GM19468 (cell line): Measurements from ENCODE around the gene NKAPL.
A peak's percentile ranks its signal among the peaks of the same experiment; 100 is the strongest.

Source experiments
- ATAC-seq: cut with Tn5 transposase; IDR thresholded peaks from one replicate; pipeline ENCODE4 v1.9.1; 2021; ENCODE audit warnings: mild to moderate bottlenecking, moderate library complexity, moderate number of reproducible peaks; ENCODE audit not compliant: unreplicated experiment; ENCODE audit errors: extremely low read depth

The NKAPL gene

GRCh38 chr6:28243946-28244345 lies 15.2 kb upstream of the NKAPL start:
- ATAC-seq = no peak

DNA sequence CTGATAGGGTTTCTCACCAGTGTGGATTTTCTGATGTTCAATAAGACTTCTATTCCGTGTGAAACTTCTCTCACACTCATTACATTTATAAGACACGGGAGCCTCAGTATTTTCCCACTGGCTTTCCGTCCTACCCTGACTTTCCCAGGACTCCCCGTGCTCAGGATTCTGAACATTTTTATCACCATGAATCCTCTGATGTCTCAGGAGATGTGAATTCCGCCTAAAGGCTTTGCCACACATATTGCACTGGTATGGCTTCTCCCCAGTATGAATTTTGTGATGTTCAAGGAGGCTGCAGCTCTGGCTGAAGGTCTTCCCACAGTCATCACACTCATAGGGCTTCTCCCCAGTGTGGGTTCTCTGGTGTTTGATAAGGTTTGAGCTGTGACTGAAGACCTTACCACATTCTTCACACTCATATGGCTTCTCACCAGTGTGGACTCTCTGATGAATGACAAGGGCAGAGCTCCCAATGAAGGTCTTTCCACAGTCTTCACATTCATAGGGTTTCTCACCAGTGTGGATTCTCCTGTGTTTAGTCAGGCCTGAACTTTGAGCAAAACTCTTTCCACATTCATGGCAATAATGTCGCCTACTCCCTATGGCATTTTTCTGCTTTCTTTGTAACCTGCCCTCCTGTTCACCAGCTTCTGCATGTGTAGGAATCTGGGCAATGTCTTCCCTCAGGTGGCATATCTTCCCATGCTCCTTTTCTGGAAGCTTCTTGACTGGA lies 13.7 kb upstream of the NKAPL start:
- no peak for ATAC-seq

DNA sequence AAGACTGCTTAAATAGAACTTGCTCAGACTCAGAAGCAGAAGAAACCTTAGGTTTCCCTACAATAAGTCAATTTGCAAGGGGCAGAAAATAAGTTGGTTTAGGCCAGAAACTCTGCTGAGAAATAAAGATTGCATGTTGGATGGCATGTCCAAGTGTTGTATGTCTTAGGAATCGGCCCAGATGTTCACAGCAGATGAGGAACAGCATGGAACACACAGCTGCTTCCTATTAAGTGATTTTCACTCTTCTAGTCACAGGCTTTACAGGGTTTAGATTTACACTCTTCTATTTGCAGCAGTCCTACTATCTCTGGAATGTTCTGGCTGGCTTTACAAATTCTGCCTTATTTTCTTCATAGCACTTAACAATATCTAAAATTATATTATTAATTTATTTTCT lies 10.2 kb upstream of the NKAPL start:
- ATAC-seq = no peak

GRCh38 chr6:28250747-28251146 lies 8.3 kb upstream of the NKAPL start:
- no peak for ATAC-seq

DNA sequence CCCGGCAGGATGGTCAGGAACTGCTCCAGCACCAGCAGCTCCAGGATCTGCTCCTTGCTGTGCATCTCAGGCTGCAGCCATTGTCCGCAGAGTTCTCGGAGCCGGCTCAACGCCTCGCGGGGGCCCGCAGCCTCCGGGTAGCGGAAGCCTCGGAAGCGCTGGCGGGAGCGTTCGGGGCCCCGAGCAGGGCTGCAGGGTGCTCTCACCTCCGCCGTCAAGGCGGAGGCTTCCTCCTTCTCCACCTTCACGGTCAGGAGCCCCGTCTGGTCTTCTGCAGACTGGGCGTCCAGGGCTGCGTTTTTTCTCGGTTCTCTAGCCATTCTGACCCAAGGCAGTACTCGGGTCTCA lies 7.5 kb upstream of the NKAPL start:
- no peak for ATAC-seq

- no peak for ATAC-seq
Observed at GRCh38 chr6:28252009-28252975, 6.8 kb upstream of the NKAPL start, which contains the start of gene ZKSCAN4. Gene ZKSCAN4 (minus strand): TSS chr6:28252269. CDS start chr6:28251980, 289 bp downstream.

GRCh38 chr6:28254121-28254519 lies 5.0 kb upstream of the NKAPL start:
- no peak for ATAC-seq

DNA sequence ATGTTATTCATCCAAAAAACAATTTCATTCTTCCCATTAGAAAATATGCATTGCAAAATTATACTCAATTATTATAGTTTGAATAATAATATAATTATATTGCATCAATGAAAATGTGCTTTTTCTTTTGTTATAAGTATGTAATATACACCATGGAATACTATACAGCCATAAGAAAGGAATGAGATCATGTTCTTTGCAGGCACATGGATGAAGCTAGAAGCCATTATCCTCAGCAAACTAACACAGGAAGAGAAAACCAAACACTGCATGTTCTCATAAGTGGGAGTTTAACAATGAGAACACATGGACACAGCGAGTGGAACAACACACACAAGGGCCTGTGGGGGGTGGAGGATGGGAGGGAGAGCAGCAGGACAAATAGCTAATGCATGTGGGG lies 2.1 kb upstream of the NKAPL start:
- no peak for ATAC-seq

GRCh38 chr6:28263922-28264321 lies 4.8 kb downstream of the NKAPL start:
- ATAC-seq = no peak

GRCh38 chr6:28264834-28265401 lies 5.8 kb downstream of the NKAPL start:
- no peak for ATAC-seq

DNA sequence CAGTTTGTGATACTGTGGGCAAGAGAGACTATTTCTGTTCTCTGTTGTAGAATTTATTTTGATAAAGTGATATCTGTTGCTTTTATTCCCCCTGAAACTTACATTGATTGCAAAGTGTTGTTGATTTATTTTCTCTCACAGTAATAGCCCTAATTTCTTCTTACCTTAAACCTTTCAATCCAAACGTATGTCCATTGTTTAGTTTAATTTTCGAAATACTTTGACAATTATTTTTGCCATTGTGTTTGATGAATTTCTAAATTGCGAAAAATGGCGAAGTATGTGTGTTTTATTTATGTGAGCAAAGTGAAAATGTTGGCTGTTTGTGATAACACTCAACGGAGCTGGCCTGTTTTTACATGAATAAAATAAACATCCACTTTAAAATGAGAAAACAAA lies 7.5 kb downstream of the NKAPL start:
- no peak for ATAC-seq

DNA sequence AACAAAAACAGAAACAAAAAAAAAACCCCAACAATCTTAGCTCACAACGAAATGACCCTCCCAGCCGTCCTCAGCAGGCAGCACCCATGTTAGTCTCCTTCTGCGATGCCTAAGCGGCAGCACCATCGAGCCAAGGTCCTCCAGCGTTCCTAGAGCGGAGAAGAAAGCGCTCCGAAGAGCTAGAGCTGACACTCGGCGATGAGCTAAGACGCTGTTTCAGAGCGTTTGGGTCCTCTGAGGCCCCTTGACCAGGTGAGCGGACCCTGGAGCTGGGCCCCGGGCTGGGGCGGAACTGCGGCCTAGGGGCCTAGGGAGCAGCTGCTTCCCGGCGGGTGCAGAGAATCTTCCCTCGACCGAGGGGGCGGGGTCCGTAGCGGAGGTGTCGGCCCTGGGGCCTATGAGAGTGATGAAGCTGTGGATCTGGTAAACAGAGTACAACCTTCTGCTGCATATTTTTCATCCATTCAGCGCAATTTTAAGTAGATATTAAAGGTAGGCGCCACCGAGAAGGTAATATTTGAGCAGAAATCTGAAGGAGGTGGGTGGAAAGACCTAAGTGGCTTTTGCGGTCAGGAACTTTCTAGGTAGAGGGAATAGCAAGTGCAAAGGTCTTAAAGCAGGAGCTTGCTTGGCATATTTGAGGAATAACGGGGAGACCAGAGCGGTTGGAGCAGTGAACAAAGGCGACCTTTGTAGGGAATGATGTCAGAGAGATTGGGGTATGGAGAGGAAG lies 8.0 kb downstream of the NKAPL start, which contains the start of gene ZSCAN26:
Gene ZSCAN26 (plus strand): TSS at position 182 of the 733 bp plus-strand sequence. CDS start 4,777 bp downstream, outside the sequence.
- peak; percentile 60 for ATAC-seq

DNA sequence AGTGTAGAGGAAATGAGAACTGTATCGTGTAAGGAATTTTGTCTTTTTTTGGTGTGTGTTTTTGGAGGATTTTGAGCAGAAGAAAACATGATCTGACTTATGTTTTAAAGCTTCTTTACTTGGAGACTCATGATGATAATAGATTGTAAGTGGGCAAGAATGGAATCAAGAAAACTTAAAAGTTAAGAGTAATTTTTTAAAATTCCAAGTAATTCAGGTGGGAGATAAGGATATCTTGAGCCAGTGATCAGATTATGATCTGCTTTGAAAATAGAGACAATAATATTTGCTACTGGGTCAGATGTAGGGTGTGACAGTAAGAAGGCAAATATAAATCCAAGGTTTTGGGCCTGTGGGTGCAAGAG lies 8.6 kb downstream of the NKAPL start:
- no peak for ATAC-seq

- ATAC-seq = no peak
Observed at GRCh38 chr6:28269492-28269891, 10.4 kb downstream of the NKAPL start.

DNA sequence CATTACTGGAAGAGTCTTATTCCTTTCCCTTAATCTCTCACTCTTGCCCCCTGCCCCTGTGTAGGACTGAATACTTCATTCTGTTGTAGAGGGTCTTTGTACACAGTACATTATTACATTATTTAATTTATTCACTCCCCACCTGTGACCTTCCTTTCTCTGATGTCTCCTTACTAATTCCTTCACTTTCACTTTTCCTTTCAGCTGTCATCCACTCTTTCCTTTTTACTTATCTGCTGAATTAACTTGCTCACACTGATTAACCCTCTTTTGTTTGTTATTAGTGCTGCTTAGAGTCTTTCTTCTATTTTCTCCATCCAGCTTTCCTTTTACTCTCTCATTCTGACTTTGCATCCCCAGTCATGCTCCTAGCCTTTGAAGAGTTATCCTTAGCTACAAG lies 15.8 kb downstream of the NKAPL start:
- ATAC-seq = no peak

- ATAC-seq = no peak
Observed at GRCh38 chr6:28277746-28278145, 18.6 kb downstream of the NKAPL start.

GRCh38 chr6:28280595-28281287 lies 21.6 kb downstream of the NKAPL start:
- ATAC-seq = no peak

DNA sequence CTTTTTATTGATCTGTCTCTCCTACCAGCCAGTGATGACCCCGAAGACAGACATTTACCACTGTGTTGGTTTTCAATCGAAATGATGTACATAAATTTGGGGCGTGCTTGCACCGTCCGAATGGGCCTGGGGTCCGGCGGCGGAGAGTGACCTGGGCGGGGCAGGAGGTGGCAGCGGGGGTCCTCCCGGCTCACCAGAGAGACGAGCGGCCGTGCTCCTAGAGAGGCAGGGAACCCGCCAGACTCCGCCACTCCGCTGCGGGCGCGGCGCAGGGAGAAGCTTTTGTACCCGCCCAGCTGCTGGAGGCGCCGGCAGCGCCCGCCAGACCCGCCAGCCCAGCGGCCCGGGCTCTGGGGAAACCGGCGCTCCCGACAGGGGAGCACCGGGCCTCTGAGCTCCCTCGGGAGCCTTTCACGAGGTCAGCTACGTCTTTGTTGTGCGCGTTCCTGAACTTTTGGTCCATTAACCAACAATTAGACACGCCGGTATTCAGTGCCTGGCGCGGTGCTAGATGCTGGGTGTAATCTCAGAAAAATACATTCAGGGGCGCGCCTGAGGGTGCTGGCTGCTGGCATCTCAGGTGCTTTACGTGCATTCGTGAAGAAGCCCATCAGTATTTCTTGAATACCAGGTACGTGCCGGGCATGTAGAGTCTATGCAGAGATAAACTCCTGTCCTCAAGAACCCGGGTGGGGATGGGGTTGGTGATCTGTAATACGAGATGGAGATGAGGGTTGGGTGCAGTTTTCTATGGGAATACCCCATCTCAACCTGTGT lies 22.4 kb downstream of the NKAPL start, which contains the start of gene PGBD1:
Gene PGBD1 (plus strand): TSS at position 285 of the 777 bp plus-strand sequence. CDS start 2,242 bp downstream, outside the sequence.
- ATAC-seq = no peak

DNA sequence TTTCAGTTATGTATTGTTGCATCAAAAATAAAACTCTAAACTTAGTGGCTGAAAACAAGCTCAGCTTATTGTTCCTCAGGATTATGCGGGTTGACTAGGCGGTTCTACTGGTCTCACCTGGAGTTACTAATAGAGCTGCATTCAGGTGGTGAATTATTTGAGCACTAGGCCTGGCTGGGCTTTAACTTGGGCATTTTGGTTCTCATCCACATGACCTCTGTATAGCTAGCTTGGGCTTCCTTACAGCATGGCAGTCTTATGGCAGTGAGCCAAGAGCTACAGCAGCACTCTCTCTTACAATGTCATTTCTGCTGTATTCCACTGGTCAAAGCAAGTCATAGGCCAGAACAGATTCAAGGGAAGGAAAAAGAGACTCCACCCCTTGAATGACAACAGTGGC lies 23.8 kb downstream of the NKAPL start:
- no peak for ATAC-seq
